ENCODE measurements around the gene SLC35F3. TPM values are rescaled to one million over a fixed set of nuclear protein-coding genes. Genes with fewer than 3 reads are reported as not detected.

Gene SLC35F3
- total RNA-seq, 1 donor from 2014 or later, result not detected

DNA sequence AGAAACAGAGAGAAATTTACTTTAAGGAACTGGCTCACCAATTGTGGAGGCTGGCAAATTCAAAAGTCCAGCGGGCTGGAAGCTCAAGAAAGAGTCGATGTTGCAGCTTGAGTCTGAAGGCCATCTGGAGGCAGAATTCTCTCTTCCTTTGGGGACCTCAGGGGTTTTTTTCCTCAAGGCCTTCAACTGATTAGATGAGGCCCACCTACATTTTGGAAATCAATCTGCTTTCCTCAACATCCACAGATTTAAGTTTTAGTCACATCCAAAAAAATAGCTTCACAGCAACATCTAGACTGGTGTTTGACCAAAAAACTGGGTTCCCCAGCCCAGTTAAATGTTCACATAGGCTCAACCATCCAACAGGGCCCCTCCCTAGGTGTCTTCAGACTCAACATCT, 114.9 kb downstream of the SLC35F3 start:
- no peak for DNase-seq
- no peak overlapping the region for H3K27ac Mint-ChIP-seq
- peaks cover 6% of the 10 kb centered on the region for H3K9me3 Mint-ChIP-seq
- CTCF ChIA-PET, result no interaction called here
- POLR2A ChIA-PET, result no interaction called here
- ATAC-seq (ENCODE audit: low read depth), result no peak
- TF ChIP-seq, protein P1, sequence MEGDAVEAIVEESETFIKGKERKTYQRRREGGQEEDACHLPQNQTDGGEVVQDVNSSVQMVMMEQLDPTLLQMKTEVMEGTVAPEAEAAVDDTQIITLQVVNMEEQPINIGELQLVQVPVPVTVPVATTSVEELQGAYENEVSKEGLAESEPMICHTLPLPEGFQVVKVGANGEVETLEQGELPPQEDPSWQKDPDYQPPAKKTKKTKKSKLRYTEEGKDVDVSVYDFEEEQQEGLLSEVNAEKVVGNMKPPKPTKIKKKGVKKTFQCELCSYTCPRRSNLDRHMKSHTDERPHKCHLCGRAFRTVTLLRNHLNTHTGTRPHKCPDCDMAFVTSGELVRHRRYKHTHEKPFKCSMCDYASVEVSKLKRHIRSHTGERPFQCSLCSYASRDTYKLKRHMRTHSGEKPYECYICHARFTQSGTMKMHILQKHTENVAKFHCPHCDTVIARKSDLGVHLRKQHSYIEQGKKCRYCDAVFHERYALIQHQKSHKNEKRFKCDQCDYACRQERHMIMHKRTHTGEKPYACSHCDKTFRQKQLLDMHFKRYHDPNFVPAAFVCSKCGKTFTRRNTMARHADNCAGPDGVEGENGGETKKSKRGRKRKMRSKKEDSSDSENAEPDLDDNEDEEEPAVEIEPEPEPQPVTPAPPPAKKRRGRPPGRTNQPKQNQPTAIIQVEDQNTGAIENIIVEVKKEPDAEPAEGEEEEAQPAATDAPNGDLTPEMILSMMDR (IDR thresholded peaks at IDR 0.05), result no peak
- H3K36me3 Mint-ChIP-seq (ENCODE audit: low read depth), result no peaks in the 10 kb centered on the region
- H3K4me3 Mint-ChIP-seq, result no peak overlapping the region
- no peaks in the 10 kb centered on the region for H3K4me1 Mint-ChIP-seq
- H3K27me3 Mint-ChIP-seq, result peaks cover 1% of the 10 kb centered on the region
- intact Hi-C loops (cut with micrococcal nuclease), result no loop called here

DNA sequence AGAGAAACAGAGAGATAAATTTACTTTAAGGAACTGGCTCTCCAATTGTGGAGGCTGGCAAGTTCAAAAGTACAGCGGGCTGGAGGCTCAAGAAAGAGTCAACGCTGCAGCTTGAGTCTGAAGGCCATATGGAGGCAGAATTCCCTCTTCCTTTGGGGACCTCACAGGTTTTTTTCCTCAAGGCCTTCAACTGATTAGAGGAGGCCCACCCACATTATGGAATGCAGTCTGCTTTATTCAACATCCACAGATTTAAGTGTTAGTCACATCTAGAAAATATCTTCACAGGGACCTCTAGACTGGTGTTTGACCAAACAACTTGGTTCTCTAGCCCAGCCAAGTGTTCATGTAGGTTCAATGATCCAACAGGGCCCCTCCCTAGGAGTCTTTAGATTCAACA, 117.8 kb downstream of the SLC35F3 start:
- Mint-ChIP-seq H3K27me3 (peaks cover 1% of the 10 kb centered on the region), H3K4me3 (no peak overlapping the region), H3K4me1 (no peaks in the 10 kb centered on the region), H3K36me3 (ENCODE audit: low read depth) (no peaks in the 10 kb centered on the region), H3K27ac (no peak overlapping the region), H3K9me3 (no peaks in the 10 kb centered on the region)
- CTCF ChIA-PET, result no interaction called here
- TF ChIP-seq, protein P1 (IDR thresholded peaks at IDR 0.05), result no peak
- DNase-seq, result no peak
- intact Hi-C loops (cut with micrococcal nuclease), result no loop called here
- POLR2A ChIA-PET, result no interaction called here
- ATAC-seq (ENCODE audit: low read depth), result no peak

DNA sequence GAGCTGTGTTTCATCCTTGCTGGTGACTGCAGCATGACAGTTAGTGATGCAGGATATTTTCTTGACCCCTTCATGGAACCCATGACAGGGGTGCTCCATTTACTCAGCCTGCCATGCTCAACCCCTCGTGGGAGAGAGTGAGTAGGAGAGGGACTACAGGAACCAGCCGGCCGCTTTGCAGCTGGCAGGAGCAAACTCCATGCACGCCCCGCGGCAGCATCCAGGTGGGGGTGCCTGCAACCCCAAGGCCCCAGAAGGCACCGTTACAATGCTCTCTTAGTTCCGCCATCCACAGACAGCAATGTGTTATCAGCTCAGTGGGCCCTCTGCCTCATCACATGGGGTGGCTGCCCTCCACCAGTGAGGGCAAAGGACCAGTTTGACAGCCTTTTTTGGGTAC, 135.1 kb downstream of the SLC35F3 start:
- Mint-ChIP-seq H3K4me3 (no peak overlapping the region), H3K4me1 (no peaks in the 10 kb centered on the region), H3K27ac (no peak overlapping the region), H3K36me3 (ENCODE audit: low read depth) (no peaks in the 10 kb centered on the region), H3K27me3 (peaks cover 6% of the 10 kb centered on the region), H3K9me3 (peaks cover 4% of the 10 kb centered on the region)
- ChIA-PET CTCF (no interaction called here), POLR2A (no interaction called here)
- DNase-seq (no peak), ATAC-seq (ENCODE audit: low read depth) (no peak)
- intact Hi-C loops (cut with micrococcal nuclease), result no loop called here
- TF ChIP-seq, protein P1 (IDR thresholded peaks at IDR 0.05), result no peak

DNA sequence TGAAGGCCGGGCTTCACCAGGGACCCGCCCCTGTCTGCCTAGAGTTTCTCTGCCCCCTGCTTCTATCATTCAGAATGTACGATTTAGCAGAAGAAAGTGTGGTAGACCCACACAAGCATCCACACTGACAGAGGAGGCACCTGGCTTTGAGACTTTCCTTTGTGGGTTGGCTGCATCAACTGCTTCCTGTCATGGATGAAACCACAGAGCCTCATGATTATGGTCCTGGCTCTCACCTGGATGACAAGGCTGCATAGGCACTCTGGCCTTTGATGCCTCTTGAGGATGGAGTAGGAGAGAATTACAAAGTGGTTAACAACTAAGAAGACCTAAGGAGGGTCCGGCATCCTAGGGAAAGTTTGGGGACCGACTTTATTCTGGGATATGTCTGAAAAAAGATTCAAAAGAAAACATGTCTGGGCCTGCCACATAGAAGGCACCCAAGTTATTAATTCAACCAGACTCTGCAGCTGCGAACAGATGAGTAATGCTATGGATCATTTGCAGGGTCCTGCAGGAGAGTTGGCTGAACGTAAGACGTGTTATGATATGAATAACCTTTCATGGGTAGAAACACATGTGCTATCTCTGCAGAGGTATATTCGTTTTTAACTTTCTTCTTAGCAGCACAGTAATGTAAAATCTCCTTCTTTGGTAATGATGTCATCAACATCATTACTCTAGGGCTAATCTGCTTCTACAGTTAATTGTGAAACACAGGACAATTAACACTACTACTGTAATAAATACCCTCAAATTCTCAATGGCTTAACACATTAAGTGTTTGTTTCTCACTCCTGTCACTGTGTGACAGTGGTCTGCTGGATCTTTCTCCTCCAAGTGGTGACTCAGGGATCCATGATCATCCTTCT, 136.2 kb downstream of the SLC35F3 start:
- Mint-ChIP-seq H3K27ac (no peak overlapping the region), H3K9me3 (peaks cover 5% of the 10 kb centered on the region), H3K27me3 (peaks cover 6% of the 10 kb centered on the region), H3K4me3 (no peak overlapping the region), H3K36me3 (ENCODE audit: low read depth) (no peaks in the 10 kb centered on the region), H3K4me1 (no peaks in the 10 kb centered on the region)
- intact Hi-C loops (cut with micrococcal nuclease), result no loop called here
- ChIA-PET CTCF (interaction anchor here (0.7 kb wide), 1 partner anchor 26 kb away, joined by 3 read pairs; no protein-coding TSS in a partner anchor), POLR2A (no interaction called here)
- TF ChIP-seq, protein P1 (IDR thresholded peaks at IDR 0.05), result no peak
- ATAC-seq (ENCODE audit: low read depth) (no peak), DNase-seq (no peak)

DNA sequence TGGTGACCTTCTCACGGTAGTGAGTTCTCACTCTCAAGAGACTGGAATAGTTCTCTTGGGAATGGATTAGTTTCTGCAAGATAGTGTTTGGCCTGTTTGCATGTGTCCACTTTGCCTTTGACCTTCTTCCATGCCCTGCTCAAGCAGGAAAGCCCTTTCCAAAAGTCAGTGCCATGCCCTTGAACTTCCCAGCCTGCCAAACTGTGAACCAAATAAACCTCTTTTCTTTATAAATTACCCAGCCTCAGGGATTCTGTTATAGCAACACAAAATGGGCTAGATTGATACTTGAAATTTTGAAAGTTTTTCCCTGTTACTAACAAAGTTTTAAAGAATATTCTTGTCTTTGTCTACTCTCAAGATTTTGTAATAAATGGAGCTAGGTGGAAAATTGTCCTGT, 139.6 kb downstream of the SLC35F3 start:
- TF ChIP-seq, protein P1 (IDR thresholded peaks at IDR 0.05), result no peak
- Mint-ChIP-seq H3K36me3 (ENCODE audit: low read depth) (no peaks in the 10 kb centered on the region), H3K27ac (no peak overlapping the region), H3K4me3 (no peak overlapping the region), H3K4me1 (no peaks in the 10 kb centered on the region), H3K9me3 (peaks cover 3% of the 10 kb centered on the region), H3K27me3 (peaks cover 2% of the 10 kb centered on the region)
- POLR2A ChIA-PET, result no interaction called here
- DNase-seq (no peak), ATAC-seq (ENCODE audit: low read depth) (no peak)
- intact Hi-C loops (cut with micrococcal nuclease), result no loop called here
- CTCF ChIA-PET, result no interaction called here
